Stimulated activated naive CD8-positive, alpha-beta T cell treated with anti-CD3 and anti-CD28 coated beads, Interleukin-15, Interleukin-2, amounts not matched to agents 100 ng/mL and 50 ng/mL, for 24 hours (primary cell): ENCODE results near the gene DNAJC5G.

Source experiments
- H3K27ac Mint-ChIP-seq: one replicate; pipeline ENCODE4 v1.8.0; 2021; ENCODE audit warnings: mild to moderate bottlenecking, mixed read lengths
- H3K27me3 Mint-ChIP-seq: one replicate; pipeline ENCODE4 v1.8.0; 2021; ENCODE audit warnings: mixed read lengths
- H3K36me3 Mint-ChIP-seq: one replicate; pipeline ENCODE4 v1.8.0; 2021; ENCODE audit warnings: low read depth, mixed read lengths
- H3K4me1 Mint-ChIP-seq: one replicate; pipeline ENCODE4 v1.8.0; 2021; ENCODE audit warnings: low read depth, mixed read lengths
- H3K4me3 Mint-ChIP-seq: one replicate; pipeline ENCODE4 v1.8.0; 2021; ENCODE audit warnings: mild to moderate bottlenecking, mixed read lengths
- H3K9me3 Mint-ChIP-seq: one replicate; pipeline ENCODE4 v1.8.0; 2021; ENCODE audit warnings: mixed read lengths

The DNAJC5G gene

GRCh38 chr2:27322766-27323595 lies 47.7 kb downstream of the DNAJC5G start, which contains the start of gene MPV17:
MPV17 (minus strand) TSS chr2:27323097; CDS start chr2:27322517, 580 bp downstream.
- Mint-ChIP-seq H3K27me3 (no peaks in the 10 kb centered on the region), H3K27ac (peak within 1 kb of the TSS; percentile 99), H3K4me3 (peak within 1 kb of the TSS; percentile 100), H3K4me1 (peaks cover 25% of the 10 kb centered on the region), H3K9me3 (no peaks in the 10 kb centered on the region), H3K36me3 (peaks cover 25% of the 10 kb centered on the region)

- peaks cover 33% of the 10 kb centered on the region for H3K36me3 Mint-ChIP-seq
- no peaks in the 10 kb centered on the region for H3K27me3 Mint-ChIP-seq
- no peaks in the 10 kb centered on the region for H3K9me3 Mint-ChIP-seq
- peak overlapping the region; percentile 99 for H3K27ac Mint-ChIP-seq
- H3K4me3 Mint-ChIP-seq = peak overlapping the region; percentile 100
- H3K4me1 Mint-ChIP-seq = peaks cover 25% of the 10 kb centered on the region
Measured at GRCh38 chr2:27323596-27324285, 48.5 kb downstream of the DNAJC5G start.

DNA sequence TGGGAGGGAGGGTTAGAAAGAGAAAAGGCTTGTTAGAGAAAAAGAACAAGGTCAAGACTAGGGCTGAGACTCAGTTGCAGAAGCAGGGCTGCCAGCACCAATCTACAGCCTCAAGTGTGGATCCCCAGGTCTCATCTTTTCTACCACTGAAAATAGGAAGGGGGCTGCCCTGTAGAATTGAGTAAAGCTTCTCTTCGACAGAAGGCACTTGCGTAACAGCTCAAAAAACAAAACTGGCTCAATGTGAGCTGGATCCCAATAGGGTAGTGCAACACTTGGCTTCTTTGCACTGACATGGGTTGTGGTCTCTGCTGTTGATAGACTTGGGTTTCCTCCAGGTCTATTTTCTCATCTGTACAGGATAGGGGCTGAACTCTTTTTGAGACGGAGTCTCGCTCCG lies 49.5 kb downstream of the DNAJC5G start:
- H3K27me3 Mint-ChIP-seq = no peaks in the 10 kb centered on the region
- peaks cover 37% of the 10 kb centered on the region for H3K36me3 Mint-ChIP-seq
- H3K9me3 Mint-ChIP-seq = no peaks in the 10 kb centered on the region
- H3K4me3 Mint-ChIP-seq = no peak overlapping the region
- H3K4me1 Mint-ChIP-seq = peaks cover 25% of the 10 kb centered on the region
- H3K27ac Mint-ChIP-seq = peak overlapping the region; percentile 46
